GM18951 (cell line): Measurements from ENCODE around the gene METTL22.

Experiments
- POLR2A ChIP-seq: IDR thresholded peaks from 4 replicates; pipeline ENCODE4 v1.6.1; 2011; ENCODE audit warnings: mild to moderate bottlenecking; ENCODE audit not compliant: insufficient read length, insufficient read depth; ENCODE audit errors: extremely low read depth
- in situ Hi-C: fragments of 300-500 bp; cut with MboI; formaldehyde crosslinking; loops from one replicate; pipeline ENCODE4 v1.12.0; 2022; ENCODE audit warnings: low sequenced_read_pairs, mixed read lengths, inconsistent platforms; ENCODE audit not compliant: unreplicated experiment

Gene METTL22

DNA sequence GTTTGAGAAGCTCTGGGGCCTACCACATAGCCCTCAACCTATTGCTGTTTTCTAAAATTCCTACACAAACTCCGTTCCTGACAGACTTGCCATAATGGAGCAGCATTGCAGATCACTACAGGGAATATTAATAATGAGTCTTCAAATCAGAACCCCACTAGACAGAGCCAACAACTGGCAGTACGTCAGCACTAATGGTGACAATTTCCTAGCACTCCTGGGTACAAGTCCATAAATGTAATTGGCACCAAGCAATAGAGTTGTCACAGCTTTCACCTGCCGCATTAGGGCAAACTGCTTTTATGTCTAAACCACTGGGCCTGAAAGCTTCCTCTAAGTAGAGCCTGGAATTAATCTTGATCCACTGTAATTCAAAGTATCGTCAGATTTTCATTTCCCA, 27.4 kb downstream of the METTL22 start:
- TF ChIP-seq POLR2A: no peak
- in situ Hi-C loops: no loop called here

GRCh38 chr16:8649829-8650554, 28.5 kb downstream of the METTL22 start:
- in situ Hi-C loops: loop anchor here (25.0 kb wide), 1 partner anchor 487 kb away; no protein-coding TSS in a partner anchor
- no peak for TF ChIP-seq POLR2A

DNA sequence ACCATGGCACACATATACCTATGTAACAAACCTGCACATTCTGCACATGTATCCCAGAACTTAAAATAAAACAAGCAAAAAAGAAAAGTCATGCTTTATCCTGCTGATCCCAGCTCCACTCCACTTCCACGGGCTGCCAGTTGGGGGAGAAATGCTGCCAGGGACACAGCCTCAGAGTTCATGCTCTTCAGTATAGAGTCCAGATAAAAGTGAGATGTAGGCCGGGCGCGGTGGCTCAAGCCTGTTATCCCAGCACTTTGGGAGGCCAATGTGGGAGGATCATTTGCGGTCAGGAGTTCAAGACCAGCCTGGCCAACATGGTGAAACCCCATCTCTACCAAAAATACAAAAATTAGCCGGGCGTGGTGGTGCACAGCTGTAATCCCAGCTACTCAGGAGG, 30.5 kb downstream of the METTL22 start:
- in situ Hi-C loops: loop anchor here (25.0 kb wide), 1 partner anchor 485 kb away; no protein-coding TSS in a partner anchor

DNA sequence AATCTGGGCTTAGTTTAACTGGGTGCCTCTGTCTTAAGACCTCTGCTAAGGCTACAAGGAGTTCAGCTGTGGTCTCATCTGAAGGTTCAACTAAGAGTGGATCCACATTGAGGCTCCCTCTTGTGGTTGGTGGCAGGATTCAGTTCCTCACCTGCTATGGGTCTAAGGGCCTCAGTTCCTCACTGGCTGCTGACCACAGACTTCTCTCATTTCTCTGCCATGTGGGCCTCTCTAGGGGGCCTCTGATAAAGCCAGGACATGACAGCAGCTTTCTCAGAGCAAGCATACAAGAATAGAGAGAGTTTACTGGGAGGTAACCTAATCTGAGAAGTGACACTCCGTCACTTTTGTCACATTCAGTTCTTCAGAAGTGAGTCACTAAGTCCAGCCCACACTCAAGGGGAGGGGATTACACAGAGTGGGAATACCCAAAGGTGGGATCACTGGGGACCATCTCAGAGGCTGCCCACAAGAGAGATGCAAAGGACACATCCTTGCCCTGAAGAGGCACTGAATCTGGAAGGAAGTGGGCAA, 33.8 kb downstream of the METTL22 start:
- no peak for TF ChIP-seq POLR2A
- in situ Hi-C loops: loop anchor here (25.0 kb wide), 1 partner anchor 482 kb away; no protein-coding TSS in a partner anchor

DNA sequence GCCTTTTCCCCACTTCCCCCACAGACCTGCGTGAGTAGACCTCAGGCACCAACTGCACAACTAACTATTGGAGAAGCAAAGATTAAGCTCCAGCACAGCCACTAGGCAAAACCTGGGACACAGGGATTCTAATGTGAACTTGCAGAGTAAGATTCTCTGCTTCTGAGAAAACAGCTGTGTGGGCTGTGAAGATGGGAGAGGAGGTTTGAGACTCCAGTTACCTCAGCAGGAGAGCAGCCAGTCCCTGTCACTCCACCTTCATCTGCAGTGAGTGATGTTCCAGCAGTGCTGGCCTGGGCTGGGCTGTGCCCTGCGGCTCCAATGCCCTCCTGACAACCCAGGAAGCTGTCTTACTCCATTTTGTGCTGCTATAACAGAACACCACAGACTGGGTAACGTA, 34.9 kb downstream of the METTL22 start:
- TF ChIP-seq POLR2A: no peak
- in situ Hi-C loops: loop anchor here (25.0 kb wide), 1 partner anchor 481 kb away; no protein-coding TSS in a partner anchor

- no peak for TF ChIP-seq POLR2A
- in situ Hi-C loops: loop anchor here (10.0 to 25.0 kb wide), 2 partner anchors 224 to 476 kb away; partner anchors contain the start of gene LITAFD
Observed at GRCh38 chr16:8660841-8661301, 39.4 kb downstream of the METTL22 start.

DNA sequence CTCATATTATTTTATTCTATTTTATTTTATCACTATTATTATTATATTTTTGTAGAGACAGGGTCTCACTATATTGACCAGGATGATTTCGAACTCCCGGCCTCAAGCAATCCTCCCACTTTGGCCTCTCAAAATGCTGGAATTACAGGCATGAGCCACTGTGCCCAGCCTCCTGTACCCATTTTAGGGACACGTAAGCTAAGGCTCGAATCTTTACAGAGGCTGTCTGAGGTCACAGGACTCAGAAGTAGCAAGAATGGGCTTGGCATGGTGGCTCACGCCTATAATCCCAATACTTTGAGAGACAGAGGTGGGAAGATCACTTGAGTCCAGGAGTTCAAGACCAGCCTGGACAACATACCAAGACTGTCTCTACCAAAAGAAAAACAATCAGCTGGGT, 40.2 kb downstream of the METTL22 start:
- no peak for TF ChIP-seq POLR2A
- in situ Hi-C loops: loop anchor here (10.0 to 25.0 kb wide), 2 partner anchors 223 to 476 kb away; partner anchors contain the start of gene LITAFD

DNA sequence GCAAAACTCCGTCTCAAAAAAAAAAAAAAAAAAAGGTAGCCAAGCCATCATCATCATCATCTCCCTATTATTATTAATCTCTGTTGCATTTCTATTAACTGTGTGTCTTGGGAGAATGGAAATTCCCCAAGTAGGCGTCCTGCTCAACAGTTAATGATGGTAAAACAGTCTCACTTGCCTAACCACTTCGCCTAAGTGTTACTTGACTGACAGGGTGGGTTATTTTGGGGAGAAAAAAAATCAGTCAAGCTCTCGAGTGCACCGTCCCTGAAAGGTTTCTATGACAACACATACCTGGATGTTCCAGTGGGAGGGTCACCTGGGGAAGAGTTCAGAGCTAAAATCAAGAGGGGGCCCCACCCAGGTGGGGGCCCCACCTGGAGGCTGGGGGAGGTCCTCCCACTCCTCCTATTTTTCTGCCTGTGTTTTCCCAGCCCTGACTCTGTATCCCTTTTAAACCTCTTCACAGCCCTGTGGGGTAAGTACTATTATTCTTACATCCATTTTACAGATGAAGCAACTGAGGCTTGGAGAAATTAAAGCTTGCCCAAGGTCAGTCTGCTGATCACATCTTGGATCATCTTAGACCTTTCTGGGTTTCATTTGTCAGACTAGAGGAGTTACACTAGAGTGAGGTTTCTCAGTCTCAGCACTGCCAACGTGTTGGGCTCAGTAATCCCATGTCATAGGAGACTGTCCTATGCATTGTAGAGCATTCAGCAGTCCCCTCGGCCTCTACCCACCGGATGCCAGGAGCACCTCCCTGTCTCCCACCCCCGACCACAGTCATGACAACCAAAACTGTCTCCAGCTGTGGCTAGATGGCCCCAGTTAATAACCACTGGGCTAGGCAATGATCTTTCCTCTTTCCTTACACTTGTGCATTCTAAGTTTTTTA, 41.9 kb downstream of the METTL22 start:
- in situ Hi-C loops: loop anchor here (10.0 to 25.0 kb wide), 2 partner anchors 221 to 474 kb away; partner anchors contain the start of gene LITAFD
- TF ChIP-seq POLR2A: no peak

GRCh38 chr16:8665529-8665928, 44.0 kb downstream of the METTL22 start:
- in situ Hi-C loops: loop anchor here (10.0 to 25.0 kb wide), 2 partner anchors 219 to 472 kb away; partner anchors contain the start of gene LITAFD
- TF ChIP-seq POLR2A: no peak

- in situ Hi-C loops: loop anchor here (10.0 to 25.0 kb wide), 2 partner anchors 217 to 470 kb away; partner anchors contain the start of gene LITAFD
- no peak for TF ChIP-seq POLR2A
Observed at GRCh38 chr16:8667492-8667891, 46.0 kb downstream of the METTL22 start.

DNA sequence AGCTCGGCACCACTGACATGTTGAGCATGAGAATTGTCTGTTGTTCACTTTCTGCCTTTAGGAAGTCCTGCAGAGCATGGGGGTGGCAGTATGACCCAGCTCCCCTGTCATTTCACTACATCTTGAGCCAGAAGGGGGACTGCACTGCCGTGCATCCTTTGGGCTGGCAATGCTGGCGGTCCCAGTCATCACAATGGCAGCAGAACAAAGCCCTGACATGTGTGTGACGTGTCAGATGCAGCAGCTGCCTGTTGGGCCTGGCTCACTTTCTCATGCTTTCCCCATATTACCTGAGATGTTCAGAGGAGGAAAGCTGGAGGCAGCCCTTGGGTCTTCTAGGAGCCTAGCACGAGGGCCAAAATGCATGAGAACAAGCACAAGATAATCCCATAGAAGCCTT, 46.6 kb downstream of the METTL22 start:
- TF ChIP-seq POLR2A: no peak
- in situ Hi-C loops: loop anchor here (10.0 to 25.0 kb wide), 2 partner anchors 217 to 469 kb away; partner anchors contain the start of gene LITAFD

- in situ Hi-C loops: loop anchor here (10.0 to 25.0 kb wide), 2 partner anchors 215 to 468 kb away; partner anchors contain the start of gene LITAFD
- TF ChIP-seq POLR2A: no peak
Observed at GRCh38 chr16:8669481-8669880, 48.0 kb downstream of the METTL22 start.
